Thyroid gland (tissue), 4 donors: ENCODE results near the gene RSPH1.

Source experiments
- POLR2A ChIP-seq, 2 donors: fragments of 450-650 bp; IDR thresholded peaks; one replicate each; pipeline ENCODE4 v1.6.1; 2017; ENCODE audit warnings: antibody characterized with exemption in 2 of 2, mild to moderate bottlenecking in 2 of 2, moderate library complexity in 1 of 2
- TF ChIP-seq, protein P1 (sequence below), 6 experiments: fragments of 200-600 bp in 3 of 6; fragments of 450-650 bp in 3 of 6; sonication (generic) in 3 of 6; IDR thresholded peaks; one replicate each; pipeline ENCODE4 v1.5.1; 2016 to 2019; ENCODE audit warnings: antibody characterized with exemption in 6 of 6, mild to moderate bottlenecking in 2 of 6, inconsistent platforms in 1 of 6, moderate library complexity in 1 of 6

DNA sequence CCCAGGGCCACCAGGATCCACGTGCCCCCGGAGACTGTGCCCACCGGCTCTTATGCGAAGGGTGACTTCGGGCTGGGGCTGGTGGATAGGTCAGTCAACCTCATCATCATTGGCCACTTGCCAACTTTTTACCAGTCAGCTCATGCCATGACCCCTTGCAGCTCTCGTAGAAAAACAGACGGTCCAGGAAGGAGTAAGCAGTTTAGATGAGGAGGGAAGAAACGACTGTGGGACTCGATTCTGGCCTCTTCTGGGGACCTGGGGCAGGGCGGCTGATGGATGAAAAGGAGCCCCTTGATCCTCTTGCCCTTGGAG, 51.3 kb downstream of the RSPH1 start:
- TF ChIP-seq, protein P1, sequence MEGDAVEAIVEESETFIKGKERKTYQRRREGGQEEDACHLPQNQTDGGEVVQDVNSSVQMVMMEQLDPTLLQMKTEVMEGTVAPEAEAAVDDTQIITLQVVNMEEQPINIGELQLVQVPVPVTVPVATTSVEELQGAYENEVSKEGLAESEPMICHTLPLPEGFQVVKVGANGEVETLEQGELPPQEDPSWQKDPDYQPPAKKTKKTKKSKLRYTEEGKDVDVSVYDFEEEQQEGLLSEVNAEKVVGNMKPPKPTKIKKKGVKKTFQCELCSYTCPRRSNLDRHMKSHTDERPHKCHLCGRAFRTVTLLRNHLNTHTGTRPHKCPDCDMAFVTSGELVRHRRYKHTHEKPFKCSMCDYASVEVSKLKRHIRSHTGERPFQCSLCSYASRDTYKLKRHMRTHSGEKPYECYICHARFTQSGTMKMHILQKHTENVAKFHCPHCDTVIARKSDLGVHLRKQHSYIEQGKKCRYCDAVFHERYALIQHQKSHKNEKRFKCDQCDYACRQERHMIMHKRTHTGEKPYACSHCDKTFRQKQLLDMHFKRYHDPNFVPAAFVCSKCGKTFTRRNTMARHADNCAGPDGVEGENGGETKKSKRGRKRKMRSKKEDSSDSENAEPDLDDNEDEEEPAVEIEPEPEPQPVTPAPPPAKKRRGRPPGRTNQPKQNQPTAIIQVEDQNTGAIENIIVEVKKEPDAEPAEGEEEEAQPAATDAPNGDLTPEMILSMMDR (IDR thresholded peaks at IDR 0.05): no peak
- no peak for TF ChIP-seq POLR2A (IDR thresholded peaks at IDR 0.05)
